H1 (cell line): ENCODE measurements around the gene KCNAB2. TPM values are rescaled to one million over a fixed set of nuclear protein-coding genes. Genes with fewer than 3 reads are reported as not detected.

ENCODE experiments used
- CTBP2 ChIP-seq: IDR thresholded peaks from 2 replicates; pipeline ENCODE4 v1.7.0; 2011; ENCODE audit warnings: borderline replicate concordance, mild to moderate bottlenecking, moderate library complexity, mixed read lengths, low read length; ENCODE audit not compliant: insufficient read depth, insufficient read length
- polyA plus RNA-seq, 7 experiments: library from polyadenylated mRNA; depleted of rRNA in 3 of 7; stranded (reverse) in 5 of 7; unstranded in 2 of 7; fragments of >200 nt in 5 of 7; fragments of 200-250 nt in 2 of 7; gene quantifications; 1 replicate in 5 of 7; 2 replicates in 1 of 7; 4 replicates in 1 of 7; pipeline versions ENCODE4 v1.2.1 to v1.2.3, GENCODE V29; 2011 to 2013; ENCODE audit warnings: missing spikeins in 2 of 7, mixed read lengths in 2 of 7
- total RNA-seq: library from RNA; stranded (reverse); fragmentation: NEBNext Ultra II Directional; extraction: Animal tissue kit (Norgen Biotek cat#: 25700); gene quantifications from 2 replicates; pipeline ENCODE4 v1.2.1, GENCODE V29; 2021
- TF ChIP-seq, protein P1 (sequence below), 3 experiments: IDR thresholded peaks; 1 replicate in 2 of 3; 2 replicates in 1 of 3; pipeline versions ENCODE4 v1.5.1 to v1.6.1; 2011; ENCODE audit warnings: low read length in 3 of 3, mild to moderate bottlenecking in 3 of 3, inconsistent platforms in 2 of 3, low read depth in 1 of 3, moderate library complexity in 1 of 3; ENCODE audit not compliant: insufficient read depth in 1 of 3; ENCODE audit errors: control extremely low read depth in 1 of 3

The KCNAB2 gene
- total and polyA plus RNA-seq, 2 of the 8 experiments (the other 6 are each of a cell fraction or from before 2014, with no cell fraction given) = 4.5 to 7.0 TPM

GRCh38 chr1:5998906-5999301 is 46.8 kb upstream of the KCNAB2 start (continued):
- TF ChIP-seq, protein P1, sequence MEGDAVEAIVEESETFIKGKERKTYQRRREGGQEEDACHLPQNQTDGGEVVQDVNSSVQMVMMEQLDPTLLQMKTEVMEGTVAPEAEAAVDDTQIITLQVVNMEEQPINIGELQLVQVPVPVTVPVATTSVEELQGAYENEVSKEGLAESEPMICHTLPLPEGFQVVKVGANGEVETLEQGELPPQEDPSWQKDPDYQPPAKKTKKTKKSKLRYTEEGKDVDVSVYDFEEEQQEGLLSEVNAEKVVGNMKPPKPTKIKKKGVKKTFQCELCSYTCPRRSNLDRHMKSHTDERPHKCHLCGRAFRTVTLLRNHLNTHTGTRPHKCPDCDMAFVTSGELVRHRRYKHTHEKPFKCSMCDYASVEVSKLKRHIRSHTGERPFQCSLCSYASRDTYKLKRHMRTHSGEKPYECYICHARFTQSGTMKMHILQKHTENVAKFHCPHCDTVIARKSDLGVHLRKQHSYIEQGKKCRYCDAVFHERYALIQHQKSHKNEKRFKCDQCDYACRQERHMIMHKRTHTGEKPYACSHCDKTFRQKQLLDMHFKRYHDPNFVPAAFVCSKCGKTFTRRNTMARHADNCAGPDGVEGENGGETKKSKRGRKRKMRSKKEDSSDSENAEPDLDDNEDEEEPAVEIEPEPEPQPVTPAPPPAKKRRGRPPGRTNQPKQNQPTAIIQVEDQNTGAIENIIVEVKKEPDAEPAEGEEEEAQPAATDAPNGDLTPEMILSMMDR (IDR thresholded peaks at IDR 0.05; ENCODE audit: control extremely low read depth in 1 of 3, insufficient read depth in 1 of 3, low read depth in 1 of 3, low read length in 3 of 3) = no peak
- TF ChIP-seq CTBP2 = no peak
